ENCODE results near the gene GAL. TPM values are rescaled to one million over a fixed set of nuclear protein-coding genes. Genes with fewer than 3 reads are reported as not detected.

GAL gene
- total and polyA plus RNA-seq, 2 donors from 2014 or later = 0.31 TPM; not detected in 1

DNA sequence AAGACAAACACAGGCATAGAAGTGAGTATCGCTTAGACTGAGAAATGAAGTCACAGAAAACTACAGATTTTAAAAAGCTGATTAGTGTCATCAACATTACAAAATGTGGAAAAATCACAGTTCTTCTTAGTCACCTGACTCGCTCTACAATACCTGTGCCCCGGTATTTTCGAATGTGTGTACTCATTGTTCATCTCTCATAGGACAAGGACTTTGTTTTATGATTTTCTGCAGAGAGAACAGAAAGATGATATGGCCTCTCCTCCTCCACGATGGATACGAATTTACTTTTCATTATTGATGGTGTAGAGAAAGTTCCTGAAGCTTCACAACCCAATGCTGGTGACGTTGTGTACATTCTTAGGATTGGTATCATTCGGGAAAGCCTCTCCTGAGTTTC lies 29.4 kb upstream of the GAL start:
- no peaks in the 10 kb centered on the region for H3K4me1 ChIP-seq (ENCODE audit: control insufficient read depth in 2 of 3, insufficient read depth in 2 of 3, low read depth in 1 of 3, low read length in 3 of 3)
- intact Hi-C loops (cut with DNase I) = no loop called here
- H3K4me3 ChIP-seq (ENCODE audit: low read length in 3 of 3) = no peak overlapping the region
- H3K36me3 ChIP-seq (ENCODE audit: control insufficient read depth in 2 of 3, insufficient read depth in 3 of 3, low read length in 3 of 3) = no peaks in the 10 kb centered on the region
- H3K9ac ChIP-seq (ENCODE audit: low read length in 3 of 3) = no peak overlapping the region
- peaks cover 0 to 3% (median 0%) of the 10 kb centered on the region in 3 donors for H3K9me3 ChIP-seq (ENCODE audit: control insufficient read depth in 2 of 3, insufficient read depth in 1 of 3, low read length in 3 of 3)
- FAIRE-seq (no peak), DNase-seq (no peak)
- no peaks in the 10 kb centered on the region for H3K27me3 ChIP-seq (ENCODE audit: control insufficient read depth, insufficient read depth, low read length)
- H3K27ac ChIP-seq (ENCODE audit: low read depth in 2 of 2, low read length in 2 of 2) = no peak overlapping the region
- TF ChIP-seq, protein P1, sequence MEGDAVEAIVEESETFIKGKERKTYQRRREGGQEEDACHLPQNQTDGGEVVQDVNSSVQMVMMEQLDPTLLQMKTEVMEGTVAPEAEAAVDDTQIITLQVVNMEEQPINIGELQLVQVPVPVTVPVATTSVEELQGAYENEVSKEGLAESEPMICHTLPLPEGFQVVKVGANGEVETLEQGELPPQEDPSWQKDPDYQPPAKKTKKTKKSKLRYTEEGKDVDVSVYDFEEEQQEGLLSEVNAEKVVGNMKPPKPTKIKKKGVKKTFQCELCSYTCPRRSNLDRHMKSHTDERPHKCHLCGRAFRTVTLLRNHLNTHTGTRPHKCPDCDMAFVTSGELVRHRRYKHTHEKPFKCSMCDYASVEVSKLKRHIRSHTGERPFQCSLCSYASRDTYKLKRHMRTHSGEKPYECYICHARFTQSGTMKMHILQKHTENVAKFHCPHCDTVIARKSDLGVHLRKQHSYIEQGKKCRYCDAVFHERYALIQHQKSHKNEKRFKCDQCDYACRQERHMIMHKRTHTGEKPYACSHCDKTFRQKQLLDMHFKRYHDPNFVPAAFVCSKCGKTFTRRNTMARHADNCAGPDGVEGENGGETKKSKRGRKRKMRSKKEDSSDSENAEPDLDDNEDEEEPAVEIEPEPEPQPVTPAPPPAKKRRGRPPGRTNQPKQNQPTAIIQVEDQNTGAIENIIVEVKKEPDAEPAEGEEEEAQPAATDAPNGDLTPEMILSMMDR (IDR thresholded peaks at IDR 0.05; ENCODE audit: borderline replicate concordance, extremely low read depth, insufficient read depth) = no peak

DNA sequence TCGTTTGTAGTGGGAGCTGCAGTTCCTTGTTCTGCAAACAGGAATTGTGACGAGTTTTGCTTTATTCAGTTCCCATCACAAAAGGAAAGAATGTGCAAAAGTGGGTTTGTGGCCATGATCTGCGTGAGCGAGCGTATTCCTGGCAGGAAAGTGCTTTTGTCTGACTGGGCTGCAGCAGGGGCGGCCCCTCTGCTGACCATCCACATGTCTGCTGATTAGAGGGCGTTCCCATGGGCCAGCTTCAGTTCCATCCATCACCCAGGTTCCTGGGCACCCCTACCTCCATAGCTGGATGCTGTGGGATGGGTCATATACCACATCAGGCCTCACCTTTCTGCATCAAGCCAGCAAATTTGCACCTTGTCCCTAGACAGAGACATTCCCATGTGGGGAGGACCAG lies 28.9 kb upstream of the GAL start:
- DNase-seq = peak in 1 of 5 donors; percentile 24
- Histone ChIP-seq H3K9me3 (ENCODE audit: control insufficient read depth in 2 of 3, insufficient read depth in 1 of 3, low read length in 3 of 3) (peaks cover 0 to 3% (median 0%) of the 10 kb centered on the region in 3 donors), H3K36me3 (ENCODE audit: control insufficient read depth in 2 of 3, insufficient read depth in 3 of 3, low read length in 3 of 3) (no peaks in the 10 kb centered on the region), H3K27me3 (ENCODE audit: control insufficient read depth, insufficient read depth, low read length) (no peaks in the 10 kb centered on the region), H3K4me1 (ENCODE audit: control insufficient read depth in 2 of 3, insufficient read depth in 2 of 3, low read depth in 1 of 3, low read length in 3 of 3) (no peaks in the 10 kb centered on the region), H3K27ac (ENCODE audit: low read depth in 2 of 2, low read length in 2 of 2) (no peak overlapping the region), H3K4me3 (ENCODE audit: low read length in 3 of 3) (no peak overlapping the region), H3K9ac (ENCODE audit: low read length in 3 of 3) (no peak overlapping the region)
- intact Hi-C loops (cut with DNase I) = no loop called here
- TF ChIP-seq, protein P1 (IDR thresholded peaks at IDR 0.05; ENCODE audit: borderline replicate concordance, extremely low read depth, insufficient read depth) = no peak
- FAIRE-seq = no peak

DNA sequence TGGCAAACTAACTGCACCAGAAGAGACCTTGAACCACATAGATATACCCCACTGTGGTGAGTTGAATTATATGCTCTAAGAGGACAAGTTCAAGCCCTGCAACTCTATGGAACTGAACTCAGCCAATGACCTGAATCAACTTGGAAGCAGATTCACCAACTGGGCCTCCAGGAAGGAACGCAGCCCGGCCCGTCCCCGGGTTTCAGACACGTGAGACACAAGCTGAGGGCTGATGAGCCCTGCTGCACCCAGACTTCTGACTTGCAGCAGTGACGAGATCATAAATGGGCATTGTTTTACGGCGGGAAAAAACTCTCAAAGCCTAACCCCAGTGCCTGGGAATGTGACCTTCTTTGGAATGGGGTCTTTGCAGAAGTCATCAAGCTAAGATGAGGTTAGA lies 28.5 kb upstream of the GAL start:
- Histone ChIP-seq H3K36me3 (ENCODE audit: control insufficient read depth in 2 of 3, insufficient read depth in 3 of 3, low read length in 3 of 3) (no peaks in the 10 kb centered on the region), H3K9ac (ENCODE audit: low read length in 3 of 3) (no peak overlapping the region), H3K27me3 (ENCODE audit: control insufficient read depth, insufficient read depth, low read length) (no peaks in the 10 kb centered on the region), H3K9me3 (ENCODE audit: control insufficient read depth in 2 of 3, insufficient read depth in 1 of 3, low read length in 3 of 3) (peaks cover 0 to 3% (median 0%) of the 10 kb centered on the region in 3 donors), H3K27ac (ENCODE audit: low read depth in 2 of 2, low read length in 2 of 2) (no peak overlapping the region), H3K4me1 (ENCODE audit: control insufficient read depth in 2 of 3, insufficient read depth in 2 of 3, low read depth in 1 of 3, low read length in 3 of 3) (no peaks in the 10 kb centered on the region), H3K4me3 (ENCODE audit: low read length in 3 of 3) (no peak overlapping the region)
- peak in 1 of 5 donors; percentile 29 for DNase-seq
- TF ChIP-seq, protein P1 (IDR thresholded peaks at IDR 0.05; ENCODE audit: borderline replicate concordance, extremely low read depth, insufficient read depth) = no peak
- intact Hi-C loops (cut with DNase I) = no loop called here
- no peak for FAIRE-seq

Measured in kidney (tissue), 14 donors.